ENCODE results near the gene RAB7B. TPM values are rescaled to one million over a fixed set of nuclear protein-coding genes. Genes with fewer than 3 reads are reported as not detected.

Gene RAB7B
- polyA plus RNA-seq, 1 donor from 2014 or later: not detected

GRCh38 chr1:206032380-206033140, 29.4 kb upstream of the RAB7B start:
- Mint-ChIP-seq H3K4me1 (peaks cover 36 to 46% (median 45%) of the 10 kb centered on the region in 3 donors), H3K4me3 (peak overlapping the region in 1 of 4 donors; percentile 91)

DNA sequence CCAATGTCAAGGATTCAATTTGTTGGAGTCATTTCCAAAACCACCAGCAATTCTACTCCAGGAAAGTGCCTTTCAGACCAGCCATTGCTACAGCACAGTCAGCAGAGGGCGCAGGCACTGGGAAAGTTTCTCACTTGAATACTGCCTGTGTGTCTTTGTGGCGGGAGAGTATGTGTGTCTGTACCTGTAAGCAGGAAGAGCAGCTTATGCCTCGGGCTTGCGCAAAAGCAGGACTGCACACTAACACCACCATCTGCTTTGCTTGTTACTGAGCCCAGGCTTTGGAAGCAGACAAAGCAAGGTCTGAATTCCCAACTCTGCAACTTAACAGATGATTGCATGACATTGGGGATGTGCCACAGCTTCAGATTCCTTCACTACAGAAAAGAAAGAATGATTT, 27.5 kb upstream of the RAB7B start:
- Mint-ChIP-seq H3K27me3 (no peaks in the 10 kb centered on the region), H3K4me3 (peak overlapping the region in 2 of 4 donors; percentile 0 to 78), H3K9me3 (no peaks in the 10 kb centered on the region), H3K27ac (peak overlapping the region in 1 of 3 donors; percentile 80), H3K36me3 (peaks cover 5% of the 10 kb centered on the region), H3K4me1 (peaks cover 26 to 33% (median 33%) of the 10 kb centered on the region in 3 donors)

More at GRCh38 chr1:206032380-206033140, 29.4 kb upstream of the RAB7B start:
- Mint-ChIP-seq H3K27ac (peak overlapping the region in 2 of 3 donors; percentile 82 to 85), H3K36me3 (peaks cover 2% of the 10 kb centered on the region), H3K9me3 (no peaks in the 10 kb centered on the region), H3K27me3 (no peaks in the 10 kb centered on the region)

GRCh38 chr1:206030191-206030590, 27.0 kb upstream of the RAB7B start:
- Mint-ChIP-seq H3K9me3 (no peaks in the 10 kb centered on the region), H3K36me3 (peaks cover 6% of the 10 kb centered on the region), H3K4me3 (no peak overlapping the region), H3K27me3 (no peaks in the 10 kb centered on the region), H3K27ac (no peak overlapping the region), H3K4me1 (peaks cover 26 to 33% (median 29%) of the 10 kb centered on the region in 3 donors)

DNA sequence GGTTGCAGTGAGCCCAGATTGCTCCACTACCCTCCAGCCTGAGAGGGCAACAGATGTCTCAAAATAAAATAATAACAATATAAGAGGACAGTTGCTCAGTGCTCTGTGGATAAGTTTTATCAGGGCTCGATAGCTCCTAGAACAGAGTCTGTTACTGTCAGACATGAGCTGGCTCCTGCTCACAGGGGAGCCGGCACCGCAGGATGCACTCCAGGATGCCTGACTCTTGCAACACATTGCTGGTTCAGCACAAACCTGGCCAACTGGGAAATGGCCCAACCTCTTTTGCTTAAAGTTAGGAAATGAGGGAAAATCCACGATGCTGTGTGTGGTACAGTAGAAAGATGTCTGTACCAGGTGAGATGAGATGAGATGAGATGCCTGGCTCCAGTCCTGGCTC, 26.3 kb upstream of the RAB7B start:
- no peak overlapping the region for H3K4me3 Mint-ChIP-seq
- H3K4me1 Mint-ChIP-seq: peaks cover 21 to 26% (median 22%) of the 10 kb centered on the region in 3 donors
- no peaks in the 10 kb centered on the region for H3K9me3 Mint-ChIP-seq
- H3K36me3 Mint-ChIP-seq: peaks cover 6% of the 10 kb centered on the region
- H3K27ac Mint-ChIP-seq: no peak overlapping the region
- no peaks in the 10 kb centered on the region for H3K27me3 Mint-ChIP-seq

DNA sequence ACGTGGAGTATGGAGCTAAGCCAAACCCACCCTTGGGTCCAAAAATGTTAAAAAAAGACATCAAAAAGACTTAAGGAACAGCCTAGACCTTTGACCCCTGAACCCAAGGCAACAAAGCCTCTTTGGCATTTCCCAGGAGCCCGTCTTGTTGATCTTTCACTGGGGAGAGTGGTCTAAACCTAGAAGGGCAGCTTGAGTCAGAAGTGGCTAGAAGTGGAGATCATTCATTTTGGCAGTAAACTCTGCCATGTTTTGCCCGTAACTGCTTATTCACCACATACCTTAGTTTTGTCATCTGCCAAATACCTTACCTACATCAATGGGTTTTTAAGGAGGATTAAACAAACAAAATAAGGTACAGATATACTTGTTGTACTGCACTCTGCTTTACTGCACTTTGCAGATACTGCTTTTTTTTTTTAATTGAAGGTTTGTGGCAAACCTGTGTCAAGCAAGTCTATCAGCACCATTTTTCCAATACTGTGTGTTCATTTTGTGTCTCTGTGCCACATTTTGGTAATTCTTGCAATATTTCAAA, 22.2 kb upstream of the RAB7B start:
- Mint-ChIP-seq H3K4me3 (no peak overlapping the region), H3K9me3 (no peaks in the 10 kb centered on the region)

DNA sequence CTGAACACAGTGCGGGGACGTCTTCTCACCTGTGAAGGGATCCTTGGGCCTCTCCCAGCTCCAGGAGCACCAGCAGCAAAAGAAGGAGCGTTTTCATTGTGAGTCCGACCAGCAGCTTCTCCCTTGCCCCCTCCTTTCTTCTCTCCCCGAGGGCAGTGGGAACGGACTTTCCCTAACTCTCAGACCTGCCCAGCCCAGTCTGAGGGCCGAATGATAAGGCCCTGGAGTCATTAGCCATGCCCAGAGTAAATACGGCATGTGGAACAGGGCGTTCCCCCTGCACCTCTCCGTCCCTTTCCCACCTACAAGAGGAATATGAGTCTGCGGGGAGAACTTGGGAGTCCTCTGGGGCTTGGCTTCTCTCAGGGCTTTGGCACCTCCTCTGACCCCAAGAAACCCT, 20.5 kb upstream of the RAB7B start, which contains the start of gene CTSE:
Gene CTSE (minus strand): TSS at position 201 of the 400 bp plus-strand sequence. CDS start 104 bp downstream, at position 97.
- Mint-ChIP-seq H3K27me3 (no peaks in the 10 kb centered on the region), H3K9me3 (no peaks in the 10 kb centered on the region), H3K27ac (no peak within 1 kb of the TSS), H3K36me3 (peaks cover 6% of the 10 kb centered on the region), H3K4me3 (peak within 1 kb of the TSS in 1 of 4 donors; percentile 41), H3K4me1 (no peaks in the 10 kb centered on the region)

More for the DNA sequence above, 22.2 kb upstream of the RAB7B start:
- peaks cover 6% of the 10 kb centered on the region for H3K36me3 Mint-ChIP-seq
- peaks cover 0 to 5% (median 0%) of the 10 kb centered on the region in 3 donors for H3K4me1 Mint-ChIP-seq
- H3K27me3 Mint-ChIP-seq: no peaks in the 10 kb centered on the region
- no peak overlapping the region for H3K27ac Mint-ChIP-seq

GRCh38 chr1:206022766-206023165, 19.6 kb upstream of the RAB7B start:
- Mint-ChIP-seq H3K4me3 (no peak overlapping the region), H3K27ac (no peak overlapping the region), H3K36me3 (peaks cover 7% of the 10 kb centered on the region), H3K4me1 (no peaks in the 10 kb centered on the region), H3K9me3 (no peaks in the 10 kb centered on the region), H3K27me3 (no peaks in the 10 kb centered on the region)

DNA sequence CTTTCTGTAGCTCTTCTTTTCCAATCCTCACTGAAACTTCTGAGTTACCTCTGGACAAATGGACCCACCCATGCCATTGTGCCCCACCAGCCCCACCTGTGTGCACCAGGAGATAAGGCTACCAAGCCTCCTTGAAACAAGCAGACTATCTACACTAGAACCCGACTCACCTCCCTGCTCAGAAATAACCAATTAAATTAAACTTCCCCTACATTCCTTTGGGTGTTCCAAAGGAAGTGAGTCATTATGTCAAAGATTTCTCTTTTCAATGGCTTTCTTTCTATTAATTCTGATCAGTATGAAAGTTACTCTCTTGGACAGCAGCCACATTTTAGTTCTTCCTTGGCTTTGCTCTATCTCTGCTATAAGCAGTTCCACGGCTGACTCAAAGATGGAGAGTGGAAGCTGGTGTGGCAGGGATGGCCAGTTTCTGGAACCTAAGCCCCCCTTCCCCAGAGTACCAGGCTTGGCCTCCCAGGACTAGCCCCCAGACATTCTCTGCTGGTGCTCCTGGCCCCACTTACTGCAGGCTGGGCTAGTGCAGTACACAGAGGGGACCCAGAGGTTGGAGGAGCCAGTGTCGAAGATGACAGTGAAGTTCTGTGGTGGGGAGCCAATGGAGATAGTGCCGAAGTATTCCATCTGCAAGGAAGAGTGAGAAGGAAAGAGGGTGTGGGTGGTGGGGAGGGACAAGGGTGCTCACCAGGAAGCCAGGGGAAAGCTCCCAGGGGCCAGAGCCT, 18.6 kb upstream of the RAB7B start:
- Mint-ChIP-seq H3K4me3 (no peak overlapping the region), H3K27ac (peak overlapping the region in 1 of 3 donors; percentile 75), H3K4me1 (no peaks in the 10 kb centered on the region), H3K27me3 (no peaks in the 10 kb centered on the region), H3K36me3 (peaks cover 6% of the 10 kb centered on the region), H3K9me3 (no peaks in the 10 kb centered on the region)

DNA sequence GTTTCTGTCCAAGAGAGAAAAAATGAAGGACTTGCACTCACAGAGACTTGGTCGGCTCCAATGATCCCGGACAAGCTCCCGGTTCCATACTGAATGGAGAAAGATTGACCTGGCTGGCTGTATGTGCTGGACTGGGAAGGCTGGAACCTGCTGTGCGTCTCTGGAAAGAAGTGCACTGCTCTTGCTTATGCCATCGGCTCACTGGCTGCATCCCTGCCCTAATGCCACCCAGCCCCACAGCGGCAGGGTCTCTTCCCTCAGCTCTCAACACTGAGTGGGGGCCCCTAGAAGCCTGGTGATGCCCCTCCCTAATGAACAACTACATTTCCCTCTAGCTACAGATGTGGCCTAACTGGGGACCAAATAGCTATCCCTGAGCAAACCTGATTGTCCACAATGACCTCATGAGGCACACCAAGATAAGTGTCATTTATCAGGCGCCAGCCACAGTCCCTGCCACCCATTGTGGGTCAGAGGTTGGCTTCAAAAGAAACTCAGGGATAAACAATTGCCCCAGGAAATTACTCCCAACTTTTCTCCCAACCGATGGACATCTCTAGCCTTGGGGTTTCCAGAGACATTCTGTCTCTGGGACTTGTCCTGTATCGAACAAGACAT, 17.9 kb upstream of the RAB7B start:
- H3K4me1 Mint-ChIP-seq: no peaks in the 10 kb centered on the region
- H3K9me3 Mint-ChIP-seq: no peaks in the 10 kb centered on the region
- peaks cover 6% of the 10 kb centered on the region for H3K36me3 Mint-ChIP-seq
- no peak overlapping the region for H3K27ac Mint-ChIP-seq
- H3K27me3 Mint-ChIP-seq: no peaks in the 10 kb centered on the region
- no peak overlapping the region for H3K4me3 Mint-ChIP-seq

- no peaks in the 10 kb centered on the region for H3K27me3 Mint-ChIP-seq
- H3K27ac Mint-ChIP-seq: no peak overlapping the region
- no peaks in the 10 kb centered on the region for H3K4me1 Mint-ChIP-seq
- H3K4me3 Mint-ChIP-seq: no peak overlapping the region
- H3K36me3 Mint-ChIP-seq: peaks cover 2% of the 10 kb centered on the region
- H3K9me3 Mint-ChIP-seq: no peaks in the 10 kb centered on the region
Measured at GRCh38 chr1:206020393-206021007, 17.3 kb upstream of the RAB7B start.

- Mint-ChIP-seq H3K36me3 (peaks cover 5% of the 10 kb centered on the region), H3K27me3 (no peaks in the 10 kb centered on the region), H3K4me3 (no peak overlapping the region), H3K9me3 (no peaks in the 10 kb centered on the region), H3K4me1 (peaks cover 20 to 25% (median 22%) of the 10 kb centered on the region in 3 donors), H3K27ac (peak overlapping the region in 1 of 3 donors; percentile 34)
Measured at GRCh38 chr1:206015071-206015470, 11.9 kb upstream of the RAB7B start.

DNA sequence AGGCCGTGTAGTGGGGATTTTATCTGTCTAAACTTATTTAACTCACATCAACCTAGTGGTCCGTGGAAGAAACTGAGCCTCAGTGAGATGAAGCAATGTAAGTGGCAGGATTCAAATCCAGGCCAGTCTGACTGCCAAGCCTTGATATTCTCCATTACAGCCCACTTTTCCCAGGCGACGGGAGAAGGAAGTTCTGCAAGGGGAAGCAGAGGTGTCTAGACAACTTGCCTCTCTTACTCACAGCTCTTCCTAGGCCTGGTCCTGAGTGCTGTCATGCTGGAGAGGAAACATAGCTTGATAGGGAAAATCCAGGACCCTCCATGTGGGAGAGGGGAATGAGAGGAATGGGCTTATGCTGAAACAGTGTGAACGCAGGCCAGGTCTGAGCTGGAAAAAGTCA, 11.4 kb upstream of the RAB7B start:
- H3K4me1 Mint-ChIP-seq: peaks cover 20 to 25% (median 22%) of the 10 kb centered on the region in 3 donors
- H3K27ac Mint-ChIP-seq: peak overlapping the region in 1 of 3 donors; percentile 1
- H3K4me3 Mint-ChIP-seq: no peak overlapping the region
- H3K9me3 Mint-ChIP-seq: no peaks in the 10 kb centered on the region
- H3K36me3 Mint-ChIP-seq: peaks cover 5% of the 10 kb centered on the region
- H3K27me3 Mint-ChIP-seq: no peaks in the 10 kb centered on the region

GRCh38 chr1:206013026-206013795, 10.0 kb upstream of the RAB7B start:
- H3K27ac Mint-ChIP-seq: peak overlapping the region; percentile 30 to 91 (median 69)
- H3K4me3 Mint-ChIP-seq: peak overlapping the region; percentile 31 to 91 (median 78)

More at GRCh38 chr1:206013026-206013795, 10.0 kb upstream of the RAB7B start:
- H3K9me3 Mint-ChIP-seq: no peaks in the 10 kb centered on the region
- H3K27me3 Mint-ChIP-seq: no peaks in the 10 kb centered on the region
- peaks cover 20 to 25% (median 22%) of the 10 kb centered on the region in 3 donors for H3K4me1 Mint-ChIP-seq
- peaks cover 5% of the 10 kb centered on the region for H3K36me3 Mint-ChIP-seq

Measured in IgD-negative memory B cell (primary cell).